HG02970 (cell line): Measurements from ENCODE around the gene DIRAS2.

Source experiments
- ATAC-seq: cut with Tn5 transposase; IDR thresholded peaks from one replicate; pipeline ENCODE4 v1.9.1; 2021; ENCODE audit warnings: mild to moderate bottlenecking, moderate library complexity, moderate number of reproducible peaks; ENCODE audit not compliant: unreplicated experiment, low FRiP score

Gene DIRAS2

DNA sequence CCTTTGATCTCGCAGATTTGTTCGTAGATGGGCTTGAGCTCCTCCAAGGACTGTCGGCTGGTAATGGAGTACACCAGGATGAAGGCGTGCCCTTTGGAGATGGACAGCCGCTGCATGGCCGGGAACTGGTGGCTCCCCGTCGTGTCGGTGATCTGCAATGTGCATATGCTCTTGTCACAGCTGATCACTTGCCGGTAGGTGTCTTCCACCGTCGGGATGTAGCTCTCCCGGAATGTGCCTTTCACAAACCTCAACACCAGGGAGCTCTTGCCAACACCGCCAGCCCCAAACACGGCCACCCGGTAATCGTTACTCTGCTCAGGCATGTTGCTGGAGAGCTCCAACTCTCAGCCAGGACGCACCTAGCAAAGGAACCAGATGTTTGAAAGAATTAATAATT is 29.1 kb downstream of the DIRAS2 start:
- ATAC-seq: no peak

DNA sequence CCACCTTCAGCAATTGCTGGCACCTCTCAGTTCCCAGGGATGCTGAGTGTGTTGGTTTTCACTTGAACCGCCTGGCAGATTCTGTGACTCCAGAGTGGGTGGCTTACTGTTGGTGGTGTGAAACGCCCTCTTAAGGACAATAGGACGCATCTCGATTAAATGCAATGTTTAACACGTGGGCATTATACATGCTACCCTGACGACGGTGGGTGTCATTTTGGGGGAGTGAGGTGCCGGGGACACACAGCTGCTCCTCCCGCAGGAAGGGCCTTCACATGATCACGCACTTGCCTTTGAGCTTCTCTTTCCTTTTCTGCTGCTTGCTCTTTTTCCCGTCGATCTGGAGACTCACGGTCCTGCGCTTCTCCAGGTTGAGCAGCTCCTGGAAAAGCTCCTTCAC is 29.7 kb downstream of the DIRAS2 start:
- no peak for ATAC-seq

DNA sequence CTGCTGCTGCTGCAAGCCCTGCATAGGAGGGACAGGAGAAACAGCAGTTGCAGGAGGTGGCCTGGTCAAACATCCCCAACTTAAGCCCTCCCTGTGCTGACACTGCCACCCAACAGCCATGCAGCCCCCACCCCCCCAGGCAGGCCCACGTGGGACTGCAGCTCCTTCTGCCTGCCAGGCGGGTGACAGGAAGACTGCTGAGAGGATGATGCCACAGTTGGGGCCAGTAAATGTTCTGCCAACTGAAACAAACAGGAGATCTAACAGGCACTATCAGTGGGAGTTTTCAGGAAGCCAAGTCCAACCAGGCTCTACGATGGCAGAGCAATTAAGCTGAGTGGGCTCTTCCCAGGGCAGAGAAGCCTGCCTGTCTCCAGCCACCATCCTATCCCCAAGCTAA is 31.1 kb downstream of the DIRAS2 start:
- no peak for ATAC-seq

DNA sequence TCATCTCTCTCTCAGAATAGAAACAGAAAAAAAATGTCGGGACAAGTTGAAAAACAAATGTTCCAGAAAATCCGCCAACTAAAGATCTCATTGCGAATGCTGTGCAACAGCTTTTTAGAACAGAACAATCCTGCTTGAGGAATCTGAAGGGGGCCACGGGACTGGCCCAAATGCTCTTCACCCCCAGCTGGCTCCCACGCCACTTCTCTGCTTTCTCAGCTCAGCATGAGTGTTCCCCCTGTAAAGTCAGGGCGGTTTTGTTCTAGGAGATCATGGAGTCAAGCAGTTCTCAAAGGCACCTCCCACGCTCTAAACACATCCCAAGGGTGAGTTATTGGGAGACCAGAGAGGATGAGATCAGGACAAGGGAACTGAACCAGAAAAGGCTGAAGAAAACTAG is 31.5 kb downstream of the DIRAS2 start:
- ATAC-seq: no peak

DNA sequence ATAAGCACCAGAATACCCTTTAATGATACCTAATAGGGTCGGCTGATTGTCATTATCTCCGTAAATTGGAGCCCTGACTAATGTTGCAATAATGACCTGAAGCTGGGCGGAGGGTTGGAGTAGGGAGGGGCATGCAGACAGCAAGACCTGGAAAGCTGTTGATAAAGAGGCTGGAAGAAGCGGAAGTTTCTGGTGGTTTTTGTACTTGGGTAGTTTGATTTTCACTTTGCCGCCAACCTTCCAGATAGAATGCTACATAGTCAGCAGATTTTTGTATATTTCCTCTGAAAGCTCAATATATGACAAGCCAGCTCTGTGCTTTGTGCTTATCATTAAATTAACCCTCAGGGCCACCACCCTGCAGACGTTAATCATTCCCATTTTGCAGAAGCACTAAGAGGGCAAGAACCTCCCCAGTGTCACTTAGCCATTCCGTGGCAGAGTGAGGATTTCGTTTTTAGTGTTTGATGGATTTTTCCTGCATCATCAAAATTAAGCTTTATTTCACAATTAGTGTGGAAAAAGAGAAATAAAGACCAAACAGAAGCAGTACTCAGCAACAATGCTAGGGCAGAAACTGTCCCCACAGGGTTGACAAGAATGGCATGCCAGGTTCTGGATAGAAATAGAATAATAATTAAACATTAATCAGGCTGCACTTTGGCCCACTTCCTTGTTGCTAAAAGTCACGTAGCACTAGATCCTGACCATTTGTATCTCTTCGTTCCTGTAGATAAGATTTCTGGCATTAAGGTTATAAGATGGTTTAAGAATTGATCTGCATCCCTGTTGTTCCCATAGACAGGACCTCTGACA is 34.7 kb downstream of the DIRAS2 start:
- ATAC-seq: no peak

DNA sequence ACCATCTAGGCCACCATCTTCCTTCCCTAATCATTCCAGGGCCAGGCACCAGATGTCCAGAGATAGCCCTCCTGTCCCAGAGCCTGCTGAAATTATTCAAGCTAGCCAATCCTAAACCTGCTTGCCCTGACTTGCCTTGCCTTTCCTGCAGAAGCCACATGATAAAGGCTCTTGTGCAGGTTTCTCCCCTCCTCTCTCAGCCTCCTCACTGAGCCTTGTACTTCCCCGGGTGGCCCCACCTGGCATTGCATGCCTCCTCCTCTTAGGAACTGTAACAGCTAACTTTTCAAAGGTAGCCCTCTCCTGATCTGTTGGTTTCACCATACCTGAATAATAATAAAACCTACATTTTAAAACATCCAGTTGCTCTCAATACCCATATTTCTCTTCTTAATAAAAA is 42.6 kb downstream of the DIRAS2 start:
- no peak for ATAC-seq

DNA sequence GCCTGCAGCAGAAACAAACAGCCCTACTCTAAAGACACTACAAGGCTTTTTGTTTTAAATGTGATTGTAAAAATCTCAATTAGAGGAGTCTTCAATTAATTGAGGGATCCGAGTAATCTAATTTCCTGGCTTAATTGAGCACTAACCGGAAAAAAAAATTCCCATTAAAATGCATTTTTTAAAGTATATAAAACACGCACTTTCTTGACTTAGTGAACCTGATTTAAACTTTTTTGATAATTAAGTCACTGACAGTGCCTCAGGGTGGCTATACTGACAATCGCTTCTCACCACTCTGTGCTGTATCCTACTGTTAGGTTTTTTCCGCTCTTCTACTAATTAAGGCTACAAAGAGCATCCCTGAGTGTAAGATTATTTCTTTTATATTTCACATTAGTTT is 44.4 kb downstream of the DIRAS2 start:
- no peak for ATAC-seq

DNA sequence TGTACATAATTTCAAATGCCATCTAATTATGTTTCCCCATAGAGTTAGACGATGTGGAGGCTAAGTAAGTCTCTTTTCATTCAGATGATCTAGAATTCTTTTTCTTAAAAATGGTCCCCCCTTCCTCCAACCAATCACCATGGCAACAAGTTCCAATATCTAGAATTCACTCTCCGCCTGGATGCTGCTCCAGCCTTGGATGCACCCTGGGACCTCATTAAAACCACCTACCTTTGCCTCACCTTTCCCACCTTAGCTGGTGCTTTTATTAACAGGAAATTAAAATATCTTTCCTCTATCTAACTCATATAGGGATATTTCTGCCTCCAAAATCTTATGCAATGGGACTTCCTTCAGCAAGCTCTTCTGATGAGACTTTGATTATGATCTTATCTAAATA is 49.0 kb downstream of the DIRAS2 start:
- no peak for ATAC-seq

DNA sequence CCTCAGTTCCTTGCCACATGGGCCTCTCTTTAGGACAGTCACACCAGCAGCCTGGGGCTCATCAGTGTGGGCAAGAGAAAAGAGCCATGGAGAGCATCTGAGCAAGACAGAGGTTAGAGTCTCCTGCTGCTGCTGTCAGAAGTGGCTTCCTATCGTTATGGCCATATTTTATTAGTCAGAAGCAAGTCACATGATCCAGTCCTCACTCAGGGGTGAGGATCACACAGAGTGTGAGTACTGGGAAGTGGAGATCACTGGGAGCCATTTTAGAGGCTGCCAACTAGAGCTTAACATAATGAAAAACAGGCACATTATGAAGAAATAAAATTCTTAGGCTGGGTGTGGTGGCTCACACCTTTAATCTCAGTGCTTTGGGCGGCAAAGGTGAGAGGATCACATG is 62.0 kb downstream of the DIRAS2 start:
- ATAC-seq: no peak

DNA sequence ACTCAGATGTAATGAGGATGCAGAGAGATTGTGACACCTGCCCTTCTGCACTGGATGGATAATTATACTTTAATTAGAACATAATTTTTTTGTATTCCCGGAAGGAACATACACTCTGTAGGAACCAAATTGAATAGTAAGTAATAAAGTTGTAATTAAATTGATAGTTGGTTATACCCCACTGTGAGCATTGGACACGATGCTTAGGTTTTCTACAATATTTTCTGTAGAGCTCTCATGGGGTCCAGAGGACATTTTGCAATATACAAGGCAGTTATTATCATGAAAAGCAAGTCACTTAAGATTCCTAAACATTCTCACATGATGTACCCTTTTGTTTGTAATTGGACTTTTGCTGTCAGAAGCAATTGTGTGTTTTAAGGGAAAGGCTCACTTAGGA is 63.4 kb downstream of the DIRAS2 start:
- ATAC-seq: no peak

DNA sequence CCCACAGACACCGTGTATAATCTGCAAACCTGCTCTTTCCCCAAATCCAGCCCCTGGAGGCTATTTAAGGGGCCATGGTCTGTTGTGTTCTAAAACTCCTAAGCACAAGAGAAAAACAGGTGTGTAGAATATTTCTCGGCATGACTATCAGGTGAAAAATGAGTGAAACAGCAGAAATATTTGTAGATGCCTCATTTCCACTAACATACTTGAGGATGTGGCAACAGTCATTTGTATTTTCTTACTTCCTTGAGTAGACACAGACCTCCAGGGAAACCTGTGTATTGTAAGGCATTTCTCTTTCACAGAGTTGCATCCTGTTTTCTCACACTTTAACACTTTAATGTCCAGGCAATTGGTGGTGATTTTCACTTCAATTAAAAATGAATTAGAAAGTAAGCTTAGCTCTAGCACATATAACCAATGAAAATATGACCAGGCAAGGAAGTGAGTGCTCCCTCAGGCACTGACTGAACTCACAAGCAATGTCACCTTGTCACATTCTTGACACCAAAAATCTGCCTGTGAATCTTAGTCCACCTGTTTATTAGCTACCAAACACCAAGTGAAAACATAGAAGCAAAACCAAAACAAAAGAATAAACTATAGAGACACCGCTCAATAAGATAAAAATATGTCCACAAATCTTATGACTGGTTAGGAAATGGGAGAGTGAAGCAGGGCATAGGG is 64.4 kb downstream of the DIRAS2 start:
- no peak for ATAC-seq

DNA sequence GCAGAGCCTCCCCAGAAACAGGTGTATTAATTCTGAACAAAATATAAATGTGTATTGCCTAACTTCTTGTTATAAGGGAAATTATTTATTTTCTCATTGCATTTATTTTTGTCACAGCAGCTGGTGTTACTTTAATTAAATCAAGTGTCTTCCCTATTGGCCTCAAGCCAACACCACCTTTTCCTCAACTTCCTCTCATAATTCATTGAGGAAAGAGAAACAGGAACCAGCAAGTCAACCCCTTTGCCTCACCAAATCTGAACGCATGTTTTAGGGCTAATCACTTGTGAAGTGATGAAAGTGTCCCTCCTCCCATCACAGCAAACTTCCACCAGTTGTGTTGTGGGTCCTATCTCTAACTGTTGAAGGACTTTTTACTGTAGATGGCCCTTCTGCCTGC is 73.1 kb downstream of the DIRAS2 start:
- ATAC-seq: no peak

DNA sequence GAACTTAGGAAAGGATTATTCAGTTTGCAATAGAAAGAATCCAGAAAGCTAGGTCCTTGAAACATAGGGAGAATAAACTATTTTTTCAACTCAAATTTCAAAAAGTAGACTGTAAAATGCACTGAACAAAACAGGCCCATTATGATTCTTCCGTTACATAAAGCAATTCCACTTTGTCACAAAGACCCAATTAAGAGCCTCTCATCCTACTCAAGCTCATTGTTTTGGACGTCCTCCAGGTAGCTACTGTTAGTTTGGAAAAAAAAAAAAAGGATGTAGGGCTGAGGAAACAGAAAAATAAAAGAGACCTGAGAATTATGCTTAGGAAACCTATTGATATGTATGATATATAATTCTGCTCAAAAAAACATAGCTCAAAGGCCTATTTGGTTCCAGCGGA is 74.0 kb downstream of the DIRAS2 start:
- no peak for ATAC-seq

DNA sequence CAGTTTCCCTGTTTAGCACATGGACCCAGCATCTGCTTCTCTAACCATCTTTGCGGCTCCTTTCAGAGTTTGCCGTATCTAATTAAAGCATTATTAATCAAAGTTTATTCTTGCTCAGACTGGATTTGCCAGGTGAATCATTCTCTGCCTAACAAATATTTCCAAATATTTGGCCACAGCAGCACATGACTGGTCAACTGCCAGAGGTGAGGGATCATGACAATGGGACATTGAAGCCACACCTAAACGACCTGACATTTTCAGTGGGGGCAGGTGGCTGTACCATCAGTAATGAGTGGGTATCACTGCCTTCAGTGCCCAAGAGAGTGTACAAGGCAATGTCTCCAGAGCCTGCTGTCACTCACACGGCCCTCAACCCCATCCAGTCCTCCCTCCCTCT is 80.4 kb downstream of the DIRAS2 start:
- ATAC-seq: no peak
